Erythroblast (primary cell): ENCODE results near the gene CCDC40.
"Not testable (repeated sequence)": the region's sequence is repeated elsewhere in the genome, so short reads cannot be mapped to it uniquely, and the experiment has no call there.

Experiments
- DNase-seq, 2 experiments: peaks; one replicate each; lab custom pipeline; 2025; lab: John Stamatoyannopoulos, UW
- GATA1 ChIP-seq: IDR thresholded peaks from 2 replicates; pipeline ENCODE4 v1.6.1; 2011; ENCODE audit warnings: low read depth, mild to moderate bottlenecking, control low read depth, low read length, moderate library complexity
- POLR2A ChIP-seq: IDR thresholded peaks from 2 replicates; pipeline ENCODE4 v1.6.1; 2011; ENCODE audit warnings: mild to moderate bottlenecking, low read length

The CCDC40 gene

DNA sequence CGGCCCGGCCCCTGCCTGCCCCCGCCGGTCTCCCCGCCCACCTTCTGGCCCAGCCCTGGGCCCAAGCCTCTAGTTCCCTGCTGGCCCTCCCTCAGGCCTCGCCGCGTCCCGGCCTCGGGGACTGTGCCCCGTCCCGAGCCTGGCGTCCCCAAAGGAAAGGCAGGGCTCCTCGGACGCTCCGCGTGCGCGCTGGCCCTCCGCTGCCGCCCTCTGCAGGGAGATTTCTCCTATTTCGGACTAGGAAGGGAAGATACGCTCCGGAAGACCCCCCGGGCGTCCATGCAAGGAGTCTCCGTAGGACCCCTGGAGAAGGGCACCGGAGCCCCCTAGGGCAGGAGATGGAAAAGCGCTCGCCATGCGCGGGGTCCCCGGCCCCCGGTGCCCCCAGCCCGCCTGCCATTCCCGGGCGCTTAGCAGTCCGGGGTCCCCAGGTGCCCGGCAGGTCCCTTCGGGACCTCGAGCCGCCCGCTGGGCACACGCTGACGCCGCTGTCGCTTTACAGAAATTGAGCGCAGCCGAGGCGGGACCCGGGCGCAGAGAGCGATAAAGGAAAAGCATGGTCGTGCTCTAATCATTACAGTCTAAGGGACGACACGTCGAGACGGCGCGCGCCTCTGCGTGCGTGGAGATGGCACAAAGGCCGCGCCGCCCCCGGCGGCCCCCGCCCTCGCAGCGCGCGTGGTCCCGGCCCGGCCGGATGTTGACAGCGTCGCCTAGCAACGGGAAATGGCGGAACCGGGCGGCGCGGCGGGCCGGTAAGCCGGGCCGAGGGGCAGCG lies at the start of gene CCDC40:
CCDC40 (plus strand) TSS at position 706 of the 778 bp plus-strand sequence; CDS start at position 727, 21 bp downstream.
- no peak for TF ChIP-seq POLR2A
- no peak for TF ChIP-seq GATA1
- DNase-seq, result peak; percentile 71 to 74

GRCh38 chr17:79987187-79987934 lies 49.1 kb upstream of the CCDC40 start:
- TF ChIP-seq GATA1 (no peak), POLR2A (no peak)
- no peak for DNase-seq

DNA sequence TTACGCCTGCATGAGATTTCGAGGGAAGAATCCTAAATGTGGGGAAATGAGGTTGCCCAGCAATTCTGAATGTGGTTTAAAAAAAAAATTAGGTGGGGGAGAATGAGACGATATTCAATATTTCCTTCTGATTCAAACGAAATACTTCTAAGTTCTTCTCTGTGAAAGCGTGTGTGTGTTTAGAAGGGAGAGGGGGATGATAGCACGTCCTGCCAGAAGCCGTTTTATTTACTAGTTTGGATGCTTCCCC lies 48.6 kb upstream of the CCDC40 start:
- no peak for DNase-seq
- TF ChIP-seq GATA1 (no peak), POLR2A (no peak)

GRCh38 chr17:79988185-79988971 lies 48.1 kb upstream of the CCDC40 start:
- DNase-seq, result no peak
- TF ChIP-seq GATA1, result no peak

DNA sequence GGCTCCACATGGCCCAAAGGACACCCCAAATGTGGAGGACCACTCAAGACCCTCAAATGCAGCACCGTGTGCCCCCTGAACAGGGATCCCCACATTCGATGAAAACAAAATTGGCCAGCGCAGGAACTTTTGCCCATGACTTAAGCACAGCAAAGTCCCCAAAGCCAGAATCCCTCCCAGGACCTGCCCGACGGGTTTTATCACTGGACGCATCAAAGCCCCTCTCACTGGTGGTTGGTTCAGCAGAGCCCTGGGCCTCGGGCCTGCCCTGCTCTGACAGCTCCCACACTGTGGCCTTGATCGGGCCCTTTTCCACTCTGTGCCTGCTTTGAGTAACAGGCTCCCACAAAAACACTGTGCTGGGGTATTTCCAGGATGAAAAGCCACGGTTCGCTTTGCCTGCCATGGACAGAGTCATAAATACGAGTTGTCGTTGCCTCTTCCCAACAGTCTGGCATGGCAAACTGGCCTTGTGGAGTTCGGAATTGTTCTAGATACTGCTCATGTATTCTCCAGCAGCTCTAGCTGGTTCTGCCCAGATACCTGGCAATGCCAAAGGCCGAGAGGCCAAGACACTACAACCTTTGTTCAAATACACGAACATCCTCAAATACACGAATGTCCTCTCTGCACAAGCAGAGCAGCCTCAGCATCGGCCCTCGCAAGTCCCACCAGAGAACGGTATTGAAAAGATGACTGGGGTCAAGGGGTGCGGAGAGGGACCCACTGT lies 47.2 kb upstream of the CCDC40 start:
- DNase-seq, result no peak
- TF ChIP-seq POLR2A (no peak), GATA1 (no peak)

- no peak for TF ChIP-seq GATA1
- TF ChIP-seq POLR2A, result no peak
- no peak for DNase-seq
These were observed 46.3 kb upstream of the CCDC40 start for GRCh38 chr17:79990051-79990592.

DNA sequence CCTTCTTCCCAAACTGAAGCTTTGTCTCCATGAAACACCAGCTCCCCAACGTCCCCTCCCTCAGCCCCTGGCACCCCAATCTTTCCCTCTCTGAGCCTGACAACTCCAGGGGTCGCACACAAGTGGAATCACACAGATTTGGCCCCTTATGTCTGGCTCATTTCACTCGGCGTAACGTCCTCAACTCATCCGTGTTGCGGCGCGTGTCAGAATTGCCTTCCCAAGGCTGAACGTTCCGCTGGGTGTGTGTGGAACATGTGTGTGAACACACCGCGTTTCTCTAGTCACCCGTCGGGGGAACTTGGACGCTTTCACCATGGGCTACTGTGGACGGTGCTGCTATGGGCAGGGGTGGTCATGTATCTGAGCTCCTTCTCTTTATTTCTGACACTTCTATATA lies 45.7 kb upstream of the CCDC40 start:
- DNase-seq, result no peak
- no peak for TF ChIP-seq GATA1
- no peak for TF ChIP-seq POLR2A

DNA sequence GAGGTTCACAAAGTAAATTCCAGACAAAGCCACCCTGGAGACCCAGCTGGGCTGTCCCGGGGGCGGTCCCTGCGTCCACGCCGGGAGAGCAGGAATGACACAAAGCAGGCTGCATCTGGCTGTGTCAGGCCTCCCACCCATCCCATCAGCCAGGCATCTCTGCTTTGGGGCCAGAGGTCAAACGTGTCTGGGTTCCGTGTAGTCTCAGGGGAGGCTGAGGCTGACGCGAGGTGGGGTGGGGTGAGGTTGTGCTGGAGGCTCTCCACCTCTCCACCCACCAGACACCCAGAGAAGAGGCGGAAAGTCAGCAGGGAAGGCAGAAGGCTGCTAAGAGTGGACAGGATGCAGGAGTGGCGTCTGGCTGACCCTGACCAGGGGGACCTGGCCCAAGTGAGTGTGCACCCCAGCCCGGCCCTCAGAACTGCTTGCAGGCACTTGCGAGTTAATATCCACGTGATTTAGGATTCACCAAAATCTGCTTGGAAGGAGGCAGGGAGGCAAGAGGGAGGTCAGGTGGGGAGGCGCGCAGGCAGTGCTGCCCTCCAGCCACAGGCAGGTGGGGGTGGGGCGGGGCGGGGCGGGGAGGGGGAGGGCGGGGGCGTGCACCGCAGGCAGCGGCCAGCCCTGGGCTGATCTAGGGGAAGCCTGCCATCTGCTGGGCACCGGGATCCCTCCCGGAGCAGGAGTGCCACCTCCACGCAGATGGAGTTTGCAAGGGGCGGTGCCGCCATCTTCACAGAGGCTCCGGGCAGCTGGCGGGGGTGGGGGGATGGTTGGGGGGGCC lies 45.1 kb upstream of the CCDC40 start:
- DNase-seq, result peak; percentile 43 to 63
- TF ChIP-seq POLR2A (no peak), GATA1 (no peak)

DNA sequence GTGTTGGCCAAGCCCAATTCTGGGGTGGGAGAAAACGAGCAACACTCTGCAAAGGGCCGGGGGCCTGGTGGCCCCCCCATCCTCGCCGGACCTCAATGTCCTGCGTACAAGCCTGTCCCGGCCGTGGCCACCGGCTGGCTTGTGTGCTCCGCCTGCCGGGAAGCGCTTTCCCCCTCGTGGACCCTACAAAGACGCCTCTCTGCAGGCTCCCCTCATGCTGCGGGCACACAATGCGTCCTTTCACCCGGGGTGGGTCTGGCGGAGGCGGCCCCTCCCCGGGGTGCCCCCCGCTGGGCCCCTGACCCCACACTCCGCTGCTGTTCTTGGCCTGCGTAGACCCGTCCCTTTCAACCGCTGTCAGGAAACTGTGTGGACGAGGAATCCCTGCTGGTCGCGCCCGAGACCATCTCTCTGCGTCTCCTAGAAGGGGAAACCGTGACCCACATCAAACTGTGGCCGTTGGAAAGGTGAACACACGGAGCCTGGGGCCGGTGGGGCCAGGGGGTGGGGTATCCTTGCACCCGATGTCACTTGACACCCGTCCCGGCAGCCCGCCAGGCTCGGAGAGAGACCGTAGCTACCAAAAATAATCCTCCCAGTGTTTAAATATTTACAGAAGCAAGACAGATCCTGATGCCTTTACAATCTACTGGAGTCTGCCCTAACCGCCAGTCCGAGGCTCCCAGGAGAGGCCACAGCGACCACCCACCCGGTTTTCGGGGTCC lies 44.4 kb upstream of the CCDC40 start:
- DNase-seq, result no peak
- no peak for TF ChIP-seq POLR2A
- no peak for TF ChIP-seq GATA1

- TF ChIP-seq POLR2A, result no peak
- TF ChIP-seq GATA1, result no peak
- no peak for DNase-seq
These were observed 43.6 kb upstream of the CCDC40 start for GRCh38 chr17:79992649-79993389.

DNA sequence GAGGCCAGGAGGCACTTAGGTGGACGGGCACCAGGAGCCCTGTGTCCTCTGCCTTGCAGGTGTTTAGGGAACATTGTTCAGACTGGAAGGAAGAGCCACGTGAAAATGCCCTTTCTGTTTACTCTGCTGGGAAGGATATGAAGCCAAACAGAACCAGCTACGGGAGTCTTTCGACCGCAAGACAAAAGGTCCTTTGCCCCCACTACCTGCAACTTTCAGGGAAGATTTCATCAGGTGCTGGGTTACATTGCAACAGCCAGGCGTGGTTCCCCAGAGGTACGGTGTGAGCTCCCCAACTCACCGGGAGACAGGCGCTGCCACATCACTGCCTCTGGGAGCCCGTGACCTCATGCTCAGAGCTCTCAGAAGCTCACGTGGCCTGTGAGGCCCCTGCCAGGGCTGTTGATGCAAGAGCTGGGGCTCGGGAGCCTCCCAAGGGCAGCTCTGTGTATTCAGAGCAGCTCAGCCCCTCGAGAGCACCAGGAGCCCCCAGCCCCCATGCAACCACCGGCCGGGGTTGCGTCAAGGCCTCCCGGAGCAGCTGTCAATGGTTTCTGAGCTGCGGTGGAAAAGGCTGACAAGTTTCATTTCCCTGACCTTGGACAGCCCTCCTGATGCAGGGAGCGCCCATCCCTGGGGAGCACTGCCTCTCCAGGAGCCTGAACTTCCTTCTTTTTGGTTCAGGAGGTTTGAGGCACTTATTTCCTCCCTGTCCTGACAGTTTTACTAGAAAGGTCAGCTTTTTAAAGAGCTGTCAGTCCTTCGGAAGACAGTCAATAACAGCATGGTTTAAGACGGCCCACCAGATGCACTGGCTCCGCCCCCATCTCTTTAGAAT lies 42.8 kb upstream of the CCDC40 start:
- peak; percentile 25 to 67 for DNase-seq
- TF ChIP-seq POLR2A (no peak), GATA1 (no peak)

GRCh38 chr17:79994228-79994569 lies 42.2 kb upstream of the CCDC40 start:
- DNase-seq, result not testable (repeated sequence)
